Fibroblast of pulmonary artery (primary cell): Measurements from ENCODE around the gene ZNF732.
"Not testable (repeated sequence)": the region's sequence is repeated elsewhere in the genome, so short reads cannot be mapped to it uniquely, and the experiment has no call there.

ENCODE experiments used
- DNase-seq: peaks from one replicate; pipeline ENCODE4 v3.0.0-alpha.2; 2010; ENCODE audit warnings: low read depth
- H3K4me3 ChIP-seq: replicated peaks from 2 replicates; pipeline ENCODE4 v1.5.1; 2011; ENCODE audit warnings: low read depth, mild to moderate bottlenecking, control low read depth, low read length, moderate library complexity
- CTCF ChIP-seq: IDR thresholded peaks from 2 replicates; pipeline ENCODE4 v1.5.1; 2011; ENCODE audit warnings: mild to moderate bottlenecking, control low read depth, low read length, inconsistent platforms; ENCODE audit errors: missing control alignments

ZNF732 gene

GRCh38 chr4:253936-254756, 51.1 kb downstream of the ZNF732 start:
- no peak for DNase-seq
- TF ChIP-seq CTCF = no peak
- H3K4me3 ChIP-seq = no peak overlapping the region

GRCh38 chr4:252065-252601, 53.1 kb downstream of the ZNF732 start:
- TF ChIP-seq CTCF = no peak
- DNase-seq = no peak
- H3K4me3 ChIP-seq = no peak overlapping the region

- peak; percentile 27 for TF ChIP-seq CTCF
- DNase-seq = peak; percentile 32
- no peak overlapping the region for H3K4me3 ChIP-seq
Measured at GRCh38 chr4:244471-244870, 60.8 kb downstream of the ZNF732 start.

GRCh38 chr4:243426-243825, 61.8 kb downstream of the ZNF732 start:
- DNase-seq = no peak
- TF ChIP-seq CTCF = no peak
- no peak overlapping the region for H3K4me3 ChIP-seq

- peak; percentile 50 for TF ChIP-seq CTCF
- peak; percentile 70 for DNase-seq
- H3K4me3 ChIP-seq = peak overlapping the region; percentile 43
Measured at GRCh38 chr4:242121-242848, 63.0 kb downstream of the ZNF732 start.

GRCh38 chr4:241411-241810, 63.9 kb downstream of the ZNF732 start:
- DNase-seq, H3K4me3 ChIP-seq: not testable (repeated sequence)

GRCh38 chr4:236028-236427, 69.2 kb downstream of the ZNF732 start:
- no peak for DNase-seq
- H3K4me3 ChIP-seq = no peak overlapping the region
- TF ChIP-seq CTCF = no peak
